H1 (cell line): Measurements from ENCODE around the gene BTBD16. TPM values are rescaled to one million over a fixed set of nuclear protein-coding genes. Genes with fewer than 3 reads are reported as not detected.

Experiments
- CTCF ChIA-PET: fragments of 300-600 bp; sonication (Branson Sonifier 250); formaldehyde crosslinking; loops from one replicate; lab custom pipeline; 2021; ENCODE audit not compliant: partially characterized antibody; lab: Charles Lee
- POLR2A ChIA-PET: fragments of 300-600 bp; sonication (Branson Sonifier 250); formaldehyde crosslinking; loops from one replicate; lab custom pipeline; 2021; ENCODE audit warnings: inconsistent platforms; ENCODE audit not compliant: partially characterized antibody; lab: Charles Lee
- DNase-seq, 2 experiments: peaks; one replicate each; pipeline versions ENCODE4 v3.0.0 to v3.0.0-alpha.2; 2010 to 2022; ENCODE audit warnings: low spot score in 2 of 2, low read depth in 1 of 2, mixed read lengths in 1 of 2
- FAIRE-seq: peaks from 2 replicates; lab custom pipeline; 2011; peaks lifted over from hg19 to GRCh38; lab: Jason Lieb, UNC
- H2AFZ ChIP-seq: 2 replicates; pipeline ENCODE4 v1.8.1; 2012; ENCODE audit warnings: low read length, inconsistent platforms
- H2AK5ac ChIP-seq: 2 replicates; pipeline ENCODE4 v1.6.1; 2013; ENCODE audit warnings: low read depth, low read length
- H2BK120ac ChIP-seq: replicated peaks from 2 replicates; pipeline ENCODE3; 2013; ENCODE audit warnings: low read depth, low read length, inconsistent platforms
- H2BK12ac ChIP-seq: 2 replicates; pipeline ENCODE4 v1.6.1; 2013; ENCODE audit warnings: low read depth, low read length
- H2BK15ac ChIP-seq: 2 replicates; pipeline ENCODE4 v1.6.1; 2013; ENCODE audit warnings: low read length
- H2BK20ac ChIP-seq: 2 replicates; pipeline ENCODE4 v1.6.1; 2013; ENCODE audit warnings: low read length
- H2BK5ac ChIP-seq: 2 replicates; pipeline ENCODE4 v1.6.1; 2013; ENCODE audit warnings: low read depth, low read length
- H3K14ac ChIP-seq: 2 replicates; pipeline ENCODE4 v1.6.1; 2013; ENCODE audit warnings: inconsistent platforms; ENCODE audit not compliant: insufficient read length
- H3K18ac ChIP-seq: 2 replicates; pipeline ENCODE4 v1.6.1; 2013; ENCODE audit warnings: low read length; ENCODE audit errors: extremely low read depth
- H3K23ac ChIP-seq: 2 replicates; pipeline ENCODE4 v1.6.1; 2013; ENCODE audit warnings: inconsistent platforms; ENCODE audit not compliant: insufficient read length
- H3K23me2 ChIP-seq: 2 replicates; pipeline ENCODE4 v1.6.1; 2013; ENCODE audit warnings: low read depth, low read length
- H3K27ac ChIP-seq: 2 replicates; pipeline ENCODE4 v1.6.1; 2011; ENCODE audit warnings: low read depth, low read length, inconsistent platforms
- H3K27me3 ChIP-seq, 4 experiments: replicated peaks in 1 of 4; 1 replicate in 1 of 4; 2 replicates in 3 of 4; pipeline versions ENCODE4 v1.6.1 to v1.8.1; 2011 to 2013; ENCODE audit warnings: low read length in 3 of 4, mild to moderate bottlenecking in 3 of 4, inconsistent platforms in 2 of 4, mixed read lengths in 2 of 4, moderate library complexity in 1 of 4; ENCODE audit not compliant: control insufficient read depth in 3 of 4, insufficient read depth in 3 of 4; ENCODE audit errors: extremely low read depth in 1 of 4
- H3K36me3 ChIP-seq, 4 experiments: 2 replicates each; pipeline versions ENCODE4 v1.6.1 to v1.8.1; 2011 to 2013; ENCODE audit warnings: mild to moderate bottlenecking in 4 of 4, low read length in 3 of 4, moderate library complexity in 2 of 4, control low read depth in 1 of 4, inconsistent platforms in 1 of 4; ENCODE audit not compliant: insufficient read depth in 4 of 4, control insufficient read depth in 2 of 4
- H3K4ac ChIP-seq: replicated peaks from 2 replicates; pipeline ENCODE3; 2013; ENCODE audit warnings: low read length, low read depth, mixed read lengths, inconsistent platforms; ENCODE audit not compliant: insufficient read length
- H3K4me1 ChIP-seq, 4 experiments: replicated peaks in 1 of 4; 1 replicate in 1 of 4; 2 replicates in 3 of 4; pipeline versions ENCODE4 v1.6.1 to v1.8.1; 2011 to 2013; ENCODE audit warnings: low read length in 3 of 4, inconsistent platforms in 2 of 4, mixed read lengths in 1 of 4; ENCODE audit not compliant: insufficient read depth in 4 of 4, control insufficient read depth in 3 of 4
- H3K4me2 ChIP-seq, 2 experiments: 2 replicates each; pipeline versions ENCODE4 v1.6.1 to v1.8.1; 2011 to 2013; ENCODE audit warnings: low read depth in 2 of 2, low read length in 2 of 2, control low read depth in 1 of 2, inconsistent platforms in 1 of 2, mild to moderate bottlenecking in 1 of 2; ENCODE audit not compliant: insufficient read depth in 1 of 2
- H3K4me3 ChIP-seq, 4 experiments: fragments of 200-600, 300-600 bp in 1 of 4; sonication (generic), shearing (Covaris generic), sonication (Bioruptor Twin) in 1 of 4; 2 replicates each; pipeline versions ENCODE4 v1.5.1 to v1.8.1; 2011 to 2016; ENCODE audit warnings: low read length in 4 of 4, low read depth in 3 of 4, control low read depth in 2 of 4, inconsistent platforms in 2 of 4, mild to moderate bottlenecking in 2 of 4, mixed read lengths in 1 of 4, moderate library complexity in 1 of 4; ENCODE audit not compliant: insufficient read depth in 2 of 4; ENCODE audit errors: extremely low read depth in 1 of 4
- H3K56ac ChIP-seq: replicated peaks from 2 replicates; pipeline ENCODE3; 2013; ENCODE audit warnings: low read depth, mild to moderate bottlenecking, mixed read lengths, low read length, inconsistent platforms; ENCODE audit not compliant: insufficient read length
- H3K79me1 ChIP-seq: 2 replicates; pipeline ENCODE4 v1.6.1; 2013; ENCODE audit warnings: low read depth, low read length, control low read depth
- H3K79me2 ChIP-seq, 2 experiments: 2 replicates each; pipeline versions ENCODE4 v1.6.1 to v1.8.1; 2012 to 2013; ENCODE audit warnings: low read length in 2 of 2, mild to moderate bottlenecking in 2 of 2, inconsistent platforms in 1 of 2; ENCODE audit not compliant: insufficient read depth in 2 of 2, control insufficient read depth in 1 of 2
- H3K9ac ChIP-seq, 4 experiments: replicated peaks in 1 of 4; 1 replicate in 1 of 4; 2 replicates in 3 of 4; pipeline versions ENCODE4 v1.6.1 to v1.8.1; 2011 to 2013; ENCODE audit warnings: low read depth in 3 of 4, low read length in 3 of 4, control low read depth in 2 of 4, mild to moderate bottlenecking in 2 of 4, moderate library complexity in 2 of 4, inconsistent platforms in 1 of 4; ENCODE audit errors: extremely low read depth in 1 of 4
- H3K9me3 ChIP-seq, 2 experiments: 2 replicates each; pipeline versions ENCODE4 v1.6.1 to v1.8.1; 2012 to 2013; ENCODE audit warnings: mild to moderate bottlenecking in 2 of 2, moderate library complexity in 2 of 2, control low read depth in 1 of 2, inconsistent platforms in 1 of 2, low read depth in 1 of 2, low read length in 1 of 2, mixed read lengths in 1 of 2; ENCODE audit not compliant: insufficient read depth in 2 of 2
- H4K20me1 ChIP-seq, 2 experiments: replicated peaks in 1 of 2; 2 replicates each; pipeline versions ENCODE3 to v1.8.1; 2011 to 2013; ENCODE audit warnings: inconsistent platforms in 2 of 2, low read length in 2 of 2, mild to moderate bottlenecking in 1 of 2; ENCODE audit not compliant: insufficient read depth in 2 of 2, control insufficient read depth in 1 of 2
- H4K5ac ChIP-seq: 2 replicates; pipeline ENCODE4 v1.6.1; 2013; ENCODE audit warnings: low read length, low read depth, mixed read lengths, inconsistent platforms; ENCODE audit not compliant: insufficient read length
- H4K8ac ChIP-seq: 2 replicates; pipeline ENCODE4 v1.8.0; 2013; ENCODE audit warnings: mild to moderate bottlenecking, moderate library complexity, low read length, inconsistent platforms; ENCODE audit not compliant: insufficient read depth; ENCODE audit errors: extremely low read depth
- H4K91ac ChIP-seq: replicated peaks from 2 replicates; pipeline ENCODE3; 2013; ENCODE audit warnings: low read length, mixed read lengths, inconsistent platforms; ENCODE audit not compliant: insufficient read length
- CBX8 ChIP-seq: fragments of 300-800, 300-1000 bp; sonication (generic); IDR thresholded peaks from 2 replicates; pipeline ENCODE4 v1.7.1; 2016; ENCODE audit warnings: low read depth, low read length, borderline replicate concordance
- CTCF ChIP-seq, 3 experiments: IDR thresholded peaks; 1 replicate in 2 of 3; 2 replicates in 1 of 3; pipeline versions ENCODE4 v1.5.1 to v1.6.1; 2011; ENCODE audit warnings: low read length in 3 of 3, mild to moderate bottlenecking in 3 of 3, inconsistent platforms in 2 of 3, low read depth in 1 of 3, moderate library complexity in 1 of 3; ENCODE audit not compliant: insufficient read depth in 1 of 3; ENCODE audit errors: control extremely low read depth in 1 of 3
- SIN3A ChIP-seq, 2 experiments: IDR thresholded peaks in 1 of 2; conservative IDR thresholded peaks in 1 of 2; 2 replicates each; pipeline ENCODE4 v1.6.1; 2011 to 2012; ENCODE audit warnings: low read length in 2 of 2, improper control_type of control experiment in 1 of 2, low read depth in 1 of 2, mild to moderate bottlenecking in 1 of 2
- TBP ChIP-seq: IDR thresholded peaks from 2 replicates; pipeline ENCODE4 v1.6.1; 2011; ENCODE audit warnings: low read depth, low read length, improper control_type of control experiment
- WGBS, 2 experiments: shearing (Covaris generic) in 1 of 2; methylation state at CpG; one replicate each; pipeline versions ENCODE4 v1.1.6 to v1.1.7; 2013 to 2015; ENCODE audit warnings: low lambda C conversion rate in 2 of 2, mixed read lengths in 2 of 2, inconsistent platforms in 1 of 2, low coverage in 1 of 2, missing lambda C conversion rate in 1 of 2; ENCODE audit not compliant: insufficient replicate concordance in 2 of 2, insufficient coverage in 1 of 2, insufficient read length in 1 of 2; ENCODE audit errors: extremely low coverage in 1 of 2, missing lambda C conversion rate in 1 of 2; 5-methylcytosine and 5-hydroxymethylcytosine counted together
- polyA plus RNA-seq, 7 experiments: library from polyadenylated mRNA; depleted of rRNA in 3 of 7; stranded (reverse) in 5 of 7; unstranded in 2 of 7; fragments of >200 nt in 5 of 7; fragments of 200-250 nt in 2 of 7; gene quantifications; 1 replicate in 5 of 7; 2 replicates in 1 of 7; 4 replicates in 1 of 7; pipeline versions ENCODE4 v1.2.1 to v1.2.3, GENCODE V29; 2011 to 2013; ENCODE audit warnings: missing spikeins in 2 of 7, mixed read lengths in 2 of 7
- total RNA-seq: library from RNA; stranded (reverse); fragmentation: NEBNext Ultra II Directional; extraction: Animal tissue kit (Norgen Biotek cat#: 25700); gene quantifications from 2 replicates; pipeline ENCODE4 v1.2.1, GENCODE V29; 2021

The BTBD16 gene
- total and polyA plus RNA-seq, 2 of the 8 experiments (the other 6 are each of a cell fraction or from before 2014, with no cell fraction given) = 0.05 TPM; not detected in 1

DNA sequence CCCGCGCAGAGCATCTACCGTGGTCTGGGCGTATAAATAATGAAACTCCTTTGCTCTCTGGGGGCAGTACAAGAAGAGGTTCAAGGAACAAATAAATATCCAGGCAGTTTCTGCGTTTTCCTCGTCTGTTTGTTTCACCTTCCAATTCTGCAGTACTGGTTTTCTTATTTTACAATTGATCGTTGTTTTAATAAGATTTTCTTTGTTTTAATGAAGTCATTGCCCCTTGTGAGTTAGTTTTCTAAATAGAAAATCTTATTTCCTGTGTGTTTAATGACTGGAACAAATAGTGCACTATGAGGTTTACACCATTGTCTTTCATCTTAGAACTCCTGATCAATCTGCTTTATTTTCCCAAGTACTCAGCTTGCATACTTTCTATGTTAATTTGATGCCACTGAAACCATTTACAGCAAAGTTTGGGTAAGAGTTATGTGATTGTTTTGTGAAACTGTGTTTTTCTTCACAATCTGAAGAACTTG, 104.6 kb downstream of the BTBD16 start:
- no peak overlapping the region for H2BK15ac ChIP-seq
- no peak overlapping the region for H2AFZ ChIP-seq
- DNase-seq (no peak), FAIRE-seq (no peak)
- H2BK12ac ChIP-seq = no peak overlapping the region
- no peak overlapping the region for H3K56ac ChIP-seq
- H4K20me1 ChIP-seq = no peaks in the 10 kb centered on the region
- ChIA-PET CTCF (no interaction called here), POLR2A (interaction anchor here (1.0 kb wide), 1 partner anchor 24 kb away, joined by 3 read pairs; no protein-coding TSS in a partner anchor)
- peak overlapping the region; percentile 64 to 74 (median 71) for H3K4me3 ChIP-seq
- no peaks in the 10 kb centered on the region; a peak in 3 of 8 replicates for H3K36me3 ChIP-seq
- H4K5ac ChIP-seq = no peak overlapping the region
- 0 out of 2 replicates have a peak overlapping the region, but pooled peaks have one; percentile 21 for H2BK5ac ChIP-seq
- no peak overlapping the region for H3K14ac ChIP-seq
- peaks cover 6% of the 10 kb centered on the region; the same call in 1 of the 2 replicates for H3K79me1 ChIP-seq
- H3K4me1 ChIP-seq = peaks cover 0 to 3% (median 0%) of the 10 kb centered on the region in 4 experiments; a peak in 2 of 7 replicates
- no peak overlapping the region for H3K27ac ChIP-seq
- H3K23me2 ChIP-seq = peaks cover 5% of the 10 kb centered on the region
- H3K4me2 ChIP-seq = peak overlapping the region; percentile 80 to 81
- peak overlapping the region in 3 of 4 experiments; percentile 51 to 55 (median 54); a peak in 3 of 7 replicates for H3K9ac ChIP-seq
- no peak overlapping the region for H3K23ac ChIP-seq
- peaks cover 0 to 11% (median 5%) of the 10 kb centered on the region in 4 experiments; a peak in 3 of 7 replicates for H3K27me3 ChIP-seq
- no peak overlapping the region for H4K8ac ChIP-seq
- no peak overlapping the region for H4K91ac ChIP-seq
- H3K18ac ChIP-seq = no peak overlapping the region
- H2BK120ac ChIP-seq = no peak overlapping the region
- no peaks in the 10 kb centered on the region for H3K9me3 ChIP-seq
- no peak overlapping the region for H2AK5ac ChIP-seq
- no peak overlapping the region for H3K4ac ChIP-seq
- H3K79me2 ChIP-seq = peaks cover 11 to 52% of the 10 kb centered on the region in 2 experiments; a peak in 3 of 4 replicates
- WGBS, 2 experiments = 13% methylated on average over 7 of the region's 7 CpGs; no CpG with 5 or more reads in 1 of the 2 experiments
- H2BK20ac ChIP-seq = no peak overlapping the region
- TF ChIP-seq SIN3A (conservative IDR thresholded peaks at IDR 0.05 in 1 of 2, IDR thresholded peaks at IDR 0.05 in 1 of 2; ENCODE audit: low read depth in 1 of 2, low read length in 2 of 2) (no peak), CTCF (IDR thresholded peaks at IDR 0.05; ENCODE audit: control extremely low read depth in 1 of 3, insufficient read depth in 1 of 3, low read depth in 1 of 3, low read length in 3 of 3) (no peak), TBP (no peak), CBX8 (no peak)
